HEK293T (cell line): Measurements from ENCODE around the gene PMF1.

ENCODE experiments used
- ARNT ChIP-seq: fragments of 450-650 bp; IDR thresholded peaks from 2 replicates; pipeline ENCODE4 v1.6.1; 2017; ENCODE audit warnings: mild to moderate bottlenecking
- FOXM1 ChIP-seq: fragments of 450-650 bp; IDR thresholded peaks from 2 replicates; pipeline ENCODE4 v1.6.1; 2017; ENCODE audit warnings: mild to moderate bottlenecking, borderline replicate concordance
- SUZ12 ChIP-seq: fragments of 450-650 bp; IDR thresholded peaks from 2 replicates; pipeline ENCODE4 v1.6.1; 2016; ENCODE audit warnings: mild to moderate bottlenecking

DNA sequence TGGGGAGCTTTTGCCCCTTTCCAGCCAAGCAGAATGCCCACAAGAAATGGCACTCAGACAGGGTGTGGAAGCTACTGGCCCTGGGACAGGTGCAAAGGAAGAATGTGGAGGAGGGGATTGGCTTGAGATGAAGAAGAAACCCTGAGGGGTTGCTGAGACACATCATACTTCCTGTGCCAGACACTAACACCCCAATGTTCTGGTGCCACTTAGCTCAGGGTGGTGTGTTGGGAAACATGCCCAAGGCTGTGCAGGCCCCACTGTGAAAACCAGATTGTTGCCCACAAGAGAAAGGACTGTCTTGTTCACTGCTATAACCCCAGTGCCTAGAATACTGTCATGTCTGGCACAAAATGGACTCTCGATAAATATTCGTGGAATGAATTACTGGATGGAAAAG is 44.9 kb downstream of the PMF1 start:
- TF ChIP-seq FOXM1, result no peak
- no peak for TF ChIP-seq SUZ12
- no peak for TF ChIP-seq ARNT
